MV-4-11 (cell line): ENCODE results near the gene ARAP2.
A peak's percentile ranks its signal among the peaks of the same experiment; 100 is the strongest.

Experiments used
- DNase-seq: peaks from one replicate; lab custom pipeline; 2025; lab: John Stamatoyannopoulos, UW

ARAP2 gene

DNA sequence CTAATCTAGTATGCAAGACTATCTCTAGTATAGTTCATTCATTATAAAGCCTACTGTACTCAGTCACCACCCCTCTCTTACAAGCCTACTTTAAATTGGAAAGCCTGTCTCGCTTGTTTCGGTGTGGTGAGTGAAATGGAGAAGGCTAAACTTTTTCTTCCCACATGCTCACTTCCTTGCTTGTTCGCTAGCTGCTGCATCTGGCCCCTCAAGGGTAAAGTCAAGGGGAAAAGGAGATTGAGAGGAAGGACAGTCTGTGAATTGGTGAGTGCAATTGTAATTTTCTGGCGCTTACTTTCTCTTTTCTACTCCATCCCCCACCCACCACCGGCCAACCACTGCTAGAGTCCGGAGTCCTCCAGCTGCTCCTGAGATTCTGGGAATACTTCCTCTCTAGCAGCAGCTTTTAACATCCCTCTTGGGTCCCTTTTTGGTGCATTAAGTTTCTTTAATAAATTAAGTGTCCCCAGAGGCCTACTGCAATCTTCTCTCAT lies 12.1 kb upstream of the ARAP2 start:
- peak; percentile 28 for DNase-seq

- DNase-seq: peak; percentile 83
These were observed 11.3 kb upstream of the ARAP2 start for GRCh38 chr4:36255577-36255976.

DNA sequence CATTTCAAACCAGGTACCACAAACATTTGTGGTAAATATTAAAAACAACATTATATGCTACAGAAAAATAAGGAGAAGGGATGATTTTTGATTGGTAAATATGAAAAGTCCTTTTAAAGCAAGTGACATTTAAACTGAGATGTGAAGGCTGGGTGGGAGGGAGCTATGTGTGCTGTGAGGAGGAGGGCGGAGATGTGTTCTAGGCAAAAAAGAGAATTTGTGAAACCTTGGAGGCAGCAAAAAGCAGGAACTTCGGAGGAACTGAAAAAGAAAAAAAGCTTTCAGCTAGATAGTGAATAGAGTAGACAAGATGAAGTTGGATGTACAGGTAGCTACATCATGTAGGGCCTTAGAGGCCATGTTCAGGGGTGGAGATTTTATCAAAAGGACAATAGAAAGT lies 10.1 kb upstream of the ARAP2 start:
- no peak for DNase-seq

- no peak for DNase-seq
These were observed 7.7 kb upstream of the ARAP2 start for GRCh38 chr4:36251983-36252382.

DNA sequence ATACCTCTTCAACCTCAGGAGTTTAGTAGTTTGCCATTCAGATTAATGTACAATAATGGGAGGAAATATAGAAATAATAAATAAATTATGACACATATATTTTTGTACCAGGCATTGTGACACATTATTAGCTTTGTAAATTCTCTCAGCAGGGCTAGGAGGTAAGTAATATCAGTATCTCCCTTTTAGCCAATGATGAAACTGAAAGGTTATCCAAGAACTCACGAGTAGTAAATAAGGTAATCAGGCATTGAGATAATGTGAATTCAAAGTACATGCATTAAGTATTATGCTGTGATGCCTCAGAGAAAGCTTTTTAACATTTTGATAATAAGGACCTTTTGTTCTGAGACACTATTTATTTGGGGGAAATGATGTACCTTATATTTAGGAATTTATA lies 5.3 kb upstream of the ARAP2 start:
- DNase-seq: no peak

GRCh38 chr4:36243355-36244256 lies 708 bp downstream of the ARAP2 start:
- DNase-seq: no peak

- DNase-seq: no peak
These were observed 1.5 kb downstream of the ARAP2 start for GRCh38 chr4:36242629-36243354.

GRCh38 chr4:36241771-36242170 lies 2.5 kb downstream of the ARAP2 start:
- no peak for DNase-seq

- DNase-seq: peak; percentile 77
These were observed 6.7 kb downstream of the ARAP2 start for GRCh38 chr4:36237366-36238313.

GRCh38 chr4:36236159-36236558 lies 8.2 kb downstream of the ARAP2 start:
- DNase-seq: no peak

DNA sequence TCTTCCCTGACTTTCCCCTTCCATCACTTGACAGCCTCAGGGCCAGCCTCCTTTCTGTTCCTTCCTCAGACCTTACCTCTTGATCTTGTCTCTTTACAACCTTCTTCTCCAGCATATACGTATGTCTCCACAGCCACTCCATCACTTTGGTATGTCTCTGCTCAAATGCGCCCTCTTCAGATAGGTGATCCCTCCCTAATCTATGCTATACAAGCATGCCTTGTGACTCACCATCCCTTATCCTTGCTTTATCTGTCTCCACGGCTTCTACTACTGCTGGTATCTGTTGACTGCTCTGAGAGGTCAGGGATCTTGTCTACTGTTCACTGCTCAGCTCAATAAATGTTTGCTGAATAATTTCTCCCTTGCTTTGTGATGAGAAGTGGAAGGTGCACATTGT lies 9.0 kb downstream of the ARAP2 start:
- DNase-seq: no peak

- DNase-seq: no peak
These were observed 10.6 kb downstream of the ARAP2 start for GRCh38 chr4:36233567-36234266.

DNA sequence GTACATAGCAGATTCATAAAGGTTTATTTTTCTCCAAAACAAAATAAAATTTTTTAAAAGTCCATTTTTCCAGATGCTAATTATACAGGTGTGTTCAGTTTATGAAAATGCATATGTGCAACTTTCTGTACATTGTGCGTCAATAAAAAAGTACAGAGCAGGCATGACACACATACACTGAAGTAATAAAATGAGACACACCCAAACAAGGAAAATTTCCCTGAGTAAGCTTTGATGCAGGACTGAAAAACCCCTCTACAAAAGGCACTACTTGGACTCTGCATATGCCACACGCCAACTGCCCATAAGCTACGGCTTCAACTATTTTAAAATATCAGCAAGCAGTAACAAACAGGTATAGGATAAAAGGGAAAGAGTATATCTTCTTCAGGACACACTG lies 13.8 kb downstream of the ARAP2 start:
- DNase-seq: no peak

GRCh38 chr4:36227913-36228312 lies 16.4 kb downstream of the ARAP2 start:
- DNase-seq: no peak

- no peak for DNase-seq
These were observed 17.7 kb downstream of the ARAP2 start for GRCh38 chr4:36226430-36227227.

DNA sequence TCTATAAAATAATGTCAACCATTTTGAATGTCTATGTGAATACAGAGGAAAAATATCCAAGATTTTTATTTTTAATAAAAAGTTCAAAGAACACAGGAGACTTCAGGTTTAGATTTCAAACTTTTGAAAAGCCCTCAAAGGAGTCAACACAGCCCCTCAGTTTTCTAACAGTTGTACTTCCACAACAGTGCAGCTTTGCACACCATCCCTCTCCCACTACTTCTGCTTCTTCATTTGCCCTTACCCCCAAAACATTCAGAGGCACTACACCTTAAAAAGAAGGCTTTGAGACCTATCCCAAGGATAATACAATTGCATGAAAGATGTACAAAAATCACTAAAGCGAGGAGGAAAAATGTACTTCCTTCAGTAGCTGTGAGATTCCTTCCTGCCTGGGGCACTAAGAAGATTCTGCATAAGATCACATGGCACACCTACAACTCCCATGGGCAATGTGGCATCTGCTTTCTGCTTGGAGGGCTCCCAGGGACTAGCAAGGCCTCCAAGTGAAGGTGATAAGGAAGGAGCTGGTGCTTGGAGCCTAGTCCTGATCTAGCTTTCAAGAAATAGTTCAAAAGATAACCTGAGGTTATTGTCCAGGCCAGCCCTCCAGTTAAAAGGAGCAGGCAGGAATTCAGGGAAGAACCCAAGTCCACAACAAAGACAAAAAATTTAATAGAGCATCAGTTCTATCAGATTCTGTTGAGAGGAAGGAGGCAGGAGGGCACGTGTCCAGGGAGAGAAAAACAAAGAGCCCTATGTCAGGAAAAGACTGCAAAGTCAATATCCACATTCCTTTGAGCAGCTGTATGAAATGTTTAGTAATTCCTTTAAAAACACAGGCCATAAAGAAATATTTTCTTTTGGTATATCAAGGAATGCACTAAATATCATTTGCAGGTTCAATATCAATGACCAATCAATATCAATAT lies 19.1 kb downstream of the ARAP2 start:
- DNase-seq: no peak

- no peak for DNase-seq
These were observed 21.6 kb downstream of the ARAP2 start for GRCh38 chr4:36222702-36223101.

- DNase-seq: no peak
These were observed 23.5 kb downstream of the ARAP2 start for GRCh38 chr4:36220776-36221175.

DNA sequence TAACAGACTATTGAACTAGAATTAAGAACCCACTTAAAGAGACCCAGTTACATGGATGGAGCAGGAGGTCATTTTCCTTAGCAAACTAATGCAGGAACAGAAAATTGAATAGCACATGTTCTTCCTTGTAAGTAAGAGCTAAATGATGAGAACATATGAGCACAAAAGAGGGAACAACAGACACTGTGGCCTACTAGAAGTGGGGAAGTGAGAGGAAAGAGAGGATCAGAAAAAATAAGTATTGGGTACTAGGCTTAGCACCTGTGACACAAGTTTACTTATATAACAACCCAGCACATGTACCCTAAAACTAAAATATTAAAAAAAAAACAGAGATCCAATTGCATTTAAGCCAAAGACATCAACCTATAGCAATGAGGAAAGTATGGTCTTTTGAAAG lies 26.2 kb downstream of the ARAP2 start:
- DNase-seq: peak; percentile 72
